ENCODE results near the gene MBD3L4. TPM values are rescaled to one million over a fixed set of nuclear protein-coding genes. Genes with fewer than 3 reads are reported as not detected.
"Not testable (repeated sequence)": the region's sequence is repeated elsewhere in the genome, so short reads cannot be mapped to it uniquely, and the experiment has no call there.

MBD3L4 gene
- not detected for polyA plus RNA-seq

DNA sequence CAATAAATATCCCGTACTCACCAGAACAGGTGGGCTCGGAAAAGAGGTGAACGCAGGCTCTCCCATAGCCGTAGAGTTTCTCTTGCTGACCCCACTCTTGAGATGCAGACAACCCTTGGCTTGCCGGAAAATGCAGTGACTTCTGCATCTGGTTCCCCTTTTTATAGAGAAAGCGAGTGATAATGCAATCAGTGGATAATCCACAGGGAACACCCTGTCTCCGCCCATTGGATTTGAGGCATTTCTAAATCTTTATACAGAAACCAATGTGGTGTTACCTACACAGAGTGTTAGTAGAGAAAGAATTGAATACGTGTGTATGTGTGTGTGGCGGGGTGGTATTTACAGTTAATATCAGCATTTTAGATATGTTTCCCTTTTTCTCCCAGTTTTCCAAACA is at the start of gene MBD3L4:
Gene MBD3L4, minus strand, starts transcription at position 101 of the 400 bp plus-strand sequence. Its CDS starts 35 bp downstream, at position 66.
- not testable (repeated sequence) for DNase-seq; H3K4me1 Mint-ChIP-seq; H3K4me3 Mint-ChIP-seq; H3K27me3 Mint-ChIP-seq (ENCODE audit: low read depth in 3 of 3); H3K9me3 Mint-ChIP-seq; H3K36me3 Mint-ChIP-seq; H3K27ac Mint-ChIP-seq

DNA sequence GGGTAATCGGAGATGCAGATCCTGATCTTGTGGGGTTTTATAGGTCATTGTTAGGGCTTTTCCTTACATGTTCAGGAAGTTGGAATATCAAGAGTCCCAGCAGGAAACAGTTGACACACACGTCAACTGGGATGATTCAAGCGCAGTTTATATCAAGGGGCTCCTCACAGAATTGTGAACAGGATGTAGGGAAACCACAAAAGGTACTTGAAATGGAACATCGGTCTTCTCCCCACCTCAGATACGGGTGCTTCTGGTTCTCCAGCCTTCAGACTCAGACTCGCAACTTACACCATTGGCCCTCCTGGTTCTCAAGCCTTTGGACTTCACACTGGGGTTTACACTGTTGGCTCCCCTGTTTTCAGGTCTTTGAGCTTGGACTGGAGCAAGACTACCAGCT is 49.0 kb upstream of the MBD3L4 start:
- no peak overlapping the region for H3K27ac Mint-ChIP-seq
- H3K9me3 Mint-ChIP-seq = peaks cover 39 to 71% (median 59%) of the 10 kb centered on the region in 6 donors
- peaks cover 21 to 26% (median 26%) of the 10 kb centered on the region in 3 donors for H3K36me3 Mint-ChIP-seq
- no peak for DNase-seq
- H3K4me3 Mint-ChIP-seq = no peak overlapping the region
- peaks cover 0 to 2% of the 10 kb centered on the region in 2 donors for H3K4me1 Mint-ChIP-seq
- H3K27me3 Mint-ChIP-seq (ENCODE audit: low read depth in 3 of 3) = peaks cover 0 to 7% (median 1%) of the 10 kb centered on the region in 3 donors

DNA sequence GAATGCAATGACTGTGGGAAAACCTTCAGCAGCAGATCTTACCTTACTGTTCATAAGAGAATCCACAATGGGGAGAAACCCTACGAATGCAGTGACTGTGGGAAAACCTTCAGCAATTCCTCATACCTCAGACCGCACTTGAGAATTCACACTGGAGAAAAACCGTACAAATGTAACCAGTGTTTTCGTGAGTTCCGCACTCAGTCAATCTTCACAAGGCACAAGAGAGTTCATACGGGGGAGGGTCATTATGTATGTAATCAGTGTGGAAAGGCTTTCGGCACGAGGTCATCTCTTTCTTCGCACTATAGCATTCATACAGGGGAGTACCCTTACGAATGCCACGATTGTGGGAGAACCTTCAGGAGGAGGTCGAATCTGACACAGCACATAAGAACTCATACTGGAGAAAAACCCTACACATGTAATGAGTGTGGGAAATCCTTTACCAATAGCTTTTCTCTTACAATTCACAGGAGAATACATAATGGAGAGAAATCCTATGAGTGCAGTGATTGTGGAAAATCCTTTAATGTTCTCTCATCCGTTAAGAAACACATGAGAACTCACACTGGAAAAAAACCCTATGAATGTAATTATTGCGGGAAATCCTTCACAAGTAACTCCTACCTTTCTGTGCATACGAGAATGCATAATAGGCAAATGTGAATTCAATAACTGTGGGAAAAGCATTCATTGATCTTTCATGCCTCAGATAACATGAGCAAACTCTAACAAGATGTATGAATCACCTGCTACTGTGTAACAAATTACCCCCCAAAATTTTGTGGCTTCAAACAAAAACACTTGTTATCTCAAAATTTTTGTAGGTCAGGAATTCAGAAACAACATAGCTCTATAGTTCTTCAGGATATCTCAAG is 43.3 kb upstream of the MBD3L4 start:
- DNase-seq = no peak
- Mint-ChIP-seq H3K27me3 (ENCODE audit: low read depth in 3 of 3) (peaks cover 3 to 4% (median 4%) of the 10 kb centered on the region in 3 donors), H3K36me3 (peaks cover 59 to 75% (median 67%) of the 10 kb centered on the region in 3 donors), H3K27ac (peak overlapping the region in 1 of 6 donors; percentile 57), H3K4me3 (peak overlapping the region in 1 of 5 donors; percentile 21), H3K4me1 (peaks cover 2 to 5% of the 10 kb centered on the region in 2 donors), H3K9me3 (peaks cover 49 to 93% (median 83%) of the 10 kb centered on the region in 6 donors)

DNA sequence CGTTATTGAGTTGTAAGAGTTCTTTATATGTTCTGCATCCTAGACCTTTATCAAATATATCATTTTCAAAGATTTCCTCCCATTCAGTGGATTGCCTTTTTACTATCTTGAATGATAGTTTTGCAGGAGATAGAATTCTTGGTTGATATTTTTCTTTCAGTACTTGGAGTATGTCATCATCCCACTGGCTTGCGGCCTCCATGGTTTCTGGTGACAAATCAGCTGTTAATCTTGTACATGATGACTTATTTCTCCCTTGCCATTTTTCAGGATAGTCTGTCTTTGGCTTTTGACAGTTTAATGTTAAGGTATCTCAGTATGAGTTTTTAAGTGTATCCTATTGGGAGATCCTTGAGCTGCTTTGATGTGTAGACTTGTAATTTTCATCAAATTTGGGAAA is 38.0 kb upstream of the MBD3L4 start:
- no peak overlapping the region for H3K27ac Mint-ChIP-seq
- peaks cover 3 to 5% of the 10 kb centered on the region in 2 donors for H3K4me1 Mint-ChIP-seq
- H3K4me3 Mint-ChIP-seq = no peak overlapping the region
- H3K9me3 Mint-ChIP-seq = peaks cover 30 to 61% (median 56%) of the 10 kb centered on the region in 6 donors
- H3K27me3 Mint-ChIP-seq (ENCODE audit: low read depth in 3 of 3) = peaks cover under 1 to 6% (median 3%) of the 10 kb centered on the region in 3 donors
- H3K36me3 Mint-ChIP-seq = peaks cover 70 to 90% (median 84%) of the 10 kb centered on the region in 3 donors
- DNase-seq = no peak

DNA sequence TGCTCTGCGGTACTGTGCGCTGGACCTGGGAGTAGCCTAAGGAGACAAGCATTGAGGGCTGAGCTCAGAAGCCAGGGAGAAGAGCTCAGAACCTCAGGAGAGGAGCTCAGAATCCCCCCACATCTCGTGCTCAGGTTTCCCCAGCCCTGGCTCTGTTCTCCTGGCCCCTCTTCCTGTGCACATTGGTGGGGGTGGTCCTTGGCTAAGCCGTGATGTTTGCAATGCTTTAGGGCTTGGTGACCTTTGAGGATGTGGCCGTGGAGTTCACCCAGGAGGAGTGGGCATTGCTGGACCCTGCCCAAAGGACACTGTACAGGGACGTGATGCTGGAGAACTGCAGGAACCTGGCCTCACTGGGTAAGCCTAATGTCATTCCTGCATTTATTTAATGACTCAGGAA is 36.2 kb upstream of the MBD3L4 start:
- Mint-ChIP-seq H3K27me3 (ENCODE audit: low read depth in 3 of 3) (peaks cover 0 to 8% (median 3%) of the 10 kb centered on the region in 3 donors), H3K36me3 (peaks cover 61 to 78% (median 73%) of the 10 kb centered on the region in 3 donors), H3K27ac (no peak overlapping the region), H3K4me1 (peaks cover 11 to 15% of the 10 kb centered on the region in 2 donors), H3K9me3 (peaks cover 17 to 42% (median 38%) of the 10 kb centered on the region in 6 donors), H3K4me3 (no peak overlapping the region)
- DNase-seq = no peak

DNA sequence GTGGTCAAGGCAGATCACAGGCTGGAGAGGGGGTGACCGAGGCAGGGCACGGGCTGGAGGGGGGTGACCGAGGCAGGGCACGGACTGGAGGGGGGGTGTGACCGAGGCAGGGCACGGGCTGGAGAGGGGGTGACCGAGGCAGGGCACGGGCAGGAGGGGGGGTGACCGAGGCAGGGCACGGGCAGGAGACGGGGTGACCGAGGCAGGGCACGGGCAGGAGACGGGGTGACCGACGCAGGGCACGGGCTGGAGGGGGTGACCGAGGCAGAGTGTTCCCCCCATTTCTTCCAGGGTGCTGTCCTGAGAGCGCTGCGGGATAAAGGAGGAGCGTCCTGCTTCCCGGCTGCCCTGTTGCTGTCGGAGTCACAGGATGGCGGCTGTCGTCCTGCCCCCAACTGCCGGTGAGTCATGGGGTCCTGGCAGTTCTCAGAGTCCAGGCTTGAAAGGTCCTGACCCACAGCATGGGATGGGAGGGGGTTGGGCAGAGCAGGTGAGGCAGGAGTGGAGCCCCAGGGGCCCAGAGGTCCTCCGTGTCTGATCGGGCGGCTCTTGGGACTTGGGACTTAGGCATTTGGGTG is 34.8 kb upstream of the MBD3L4 start:
- H3K27me3 Mint-ChIP-seq (ENCODE audit: low read depth in 3 of 3) = peaks cover 2 to 9% (median 3%) of the 10 kb centered on the region in 3 donors
- no peak overlapping the region for H3K27ac Mint-ChIP-seq
- no peak for DNase-seq
- peaks cover 12 to 30% (median 27%) of the 10 kb centered on the region in 6 donors for H3K9me3 Mint-ChIP-seq
- H3K4me1 Mint-ChIP-seq = peaks cover 22 to 26% of the 10 kb centered on the region in 2 donors
- H3K36me3 Mint-ChIP-seq = peaks cover 50 to 65% (median 62%) of the 10 kb centered on the region in 3 donors
- no peak overlapping the region for H3K4me3 Mint-ChIP-seq

DNA sequence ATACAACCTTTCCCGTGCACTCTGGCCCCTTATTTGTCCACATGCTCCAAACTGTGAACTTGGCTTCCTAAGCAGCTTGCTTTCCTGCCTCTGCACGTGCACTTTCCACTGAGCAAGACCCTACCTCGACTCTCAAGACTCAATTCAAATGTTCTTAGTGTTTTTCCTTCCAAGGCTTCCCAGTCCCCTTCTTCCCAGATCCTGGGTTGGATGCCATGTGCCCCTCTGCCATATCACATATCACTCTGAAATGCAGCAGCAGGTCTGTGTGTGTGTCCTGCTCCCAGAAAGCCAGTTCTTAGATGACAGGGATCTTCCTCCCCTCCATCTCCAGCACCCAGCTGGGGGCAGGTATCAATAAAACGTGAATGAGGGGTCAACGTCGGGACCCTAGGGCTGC is 32.6 kb upstream of the MBD3L4 start:
- H3K9me3 Mint-ChIP-seq = peaks cover 2 to 9% (median 6%) of the 10 kb centered on the region in 6 donors
- H3K27ac Mint-ChIP-seq = peak overlapping the region in 3 of 6 donors; percentile 6 to 79 (median 64)
- H3K4me3 Mint-ChIP-seq = peak overlapping the region; percentile 44 to 72 (median 59)
- peaks cover 29 to 42% (median 41%) of the 10 kb centered on the region in 3 donors for H3K36me3 Mint-ChIP-seq
- H3K4me1 Mint-ChIP-seq = peaks cover 28 to 32% of the 10 kb centered on the region in 2 donors
- peaks cover 2 to 15% (median 5%) of the 10 kb centered on the region in 3 donors for H3K27me3 Mint-ChIP-seq (ENCODE audit: low read depth in 3 of 3)
- DNase-seq = no peak

DNA sequence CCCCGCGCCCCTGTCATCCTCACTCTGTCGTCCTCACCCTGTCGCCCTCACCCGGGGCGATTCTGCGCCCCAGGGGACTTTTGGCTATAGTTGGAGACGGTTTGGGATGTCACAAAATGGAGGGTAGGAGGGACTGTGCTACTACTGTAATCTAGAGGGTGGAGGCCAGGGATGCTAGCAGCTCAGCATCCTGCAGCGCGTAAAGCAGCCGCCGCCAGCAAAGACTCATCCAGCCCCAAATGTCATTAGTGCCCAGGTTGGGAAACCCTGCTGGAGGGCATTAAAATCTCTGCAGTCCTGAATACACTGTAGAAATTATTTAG is 29.9 kb upstream of the MBD3L4 start:
- Mint-ChIP-seq H3K27me3 (ENCODE audit: low read depth in 3 of 3) (peaks cover 2 to 14% (median 5%) of the 10 kb centered on the region in 3 donors), H3K27ac (peak overlapping the region; percentile 84 to 95 (median 88)), H3K4me3 (peak overlapping the region; percentile 91 to 95 (median 93)), H3K4me1 (peaks cover 28 to 30% of the 10 kb centered on the region in 2 donors), H3K9me3 (no peaks in the 10 kb centered on the region), H3K36me3 (peaks cover 10 to 18% (median 18%) of the 10 kb centered on the region in 3 donors)
- DNase-seq = no peak

DNA sequence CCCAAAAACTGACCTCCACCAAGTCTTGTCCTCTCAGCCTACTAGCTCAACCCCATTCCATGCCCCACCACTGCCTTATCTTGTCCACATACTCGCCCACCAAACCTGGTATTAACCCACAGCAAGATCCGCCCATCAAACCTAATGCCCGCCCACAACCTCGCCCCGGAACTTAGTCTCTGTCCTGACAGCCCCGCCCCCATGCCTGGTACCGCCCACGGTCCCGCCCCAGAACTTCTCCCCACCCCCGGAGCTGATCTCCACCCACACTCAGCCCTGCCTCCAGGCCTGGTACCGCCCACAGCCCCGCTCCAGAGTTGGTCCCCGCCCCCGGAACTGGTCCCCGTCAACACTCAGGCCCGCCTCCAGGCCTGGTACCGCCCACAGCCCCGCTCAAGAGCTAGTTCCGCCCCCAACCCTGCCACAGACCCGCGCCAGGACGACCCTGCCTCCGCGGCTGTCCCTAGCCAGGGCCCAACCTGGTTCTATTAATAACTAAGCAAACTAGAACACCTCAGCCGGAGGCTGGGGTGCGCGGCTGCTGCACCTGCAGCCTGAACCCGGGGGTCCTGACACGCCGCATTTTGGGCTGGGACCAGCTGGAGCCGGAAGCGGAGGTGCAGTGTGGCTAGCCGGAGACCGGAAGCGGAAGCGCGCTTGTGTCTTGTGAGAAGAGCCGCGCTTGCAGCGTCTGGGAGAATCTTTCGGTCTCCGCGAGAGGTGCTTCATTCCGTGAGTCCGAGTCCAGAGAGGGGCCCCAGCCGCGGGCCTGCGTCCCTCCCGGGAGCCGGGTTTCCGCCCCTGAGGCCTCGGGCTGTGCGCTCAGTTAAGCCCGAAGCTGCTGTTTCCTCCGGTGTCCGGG is 29.3 kb upstream of the MBD3L4 start, which contains the start of gene ZNF557:
Gene ZNF557, plus strand, starts transcription at position 662 of the 862 bp plus-strand sequence. CDS start 5,372 bp downstream, outside the sequence.
- no peaks in the 10 kb centered on the region for H3K9me3 Mint-ChIP-seq
- peak within 1 kb of the TSS; percentile 91 to 95 (median 93) for H3K4me3 Mint-ChIP-seq
- peak within 1 kb of the TSS; percentile 84 to 95 (median 88) for H3K27ac Mint-ChIP-seq
- DNase-seq = peak; percentile 99 to 100 (median 99)
- peaks cover 9 to 16% (median 15%) of the 10 kb centered on the region in 3 donors for H3K36me3 Mint-ChIP-seq
- H3K27me3 Mint-ChIP-seq (ENCODE audit: low read depth in 3 of 3) = peaks cover 2 to 16% (median 5%) of the 10 kb centered on the region in 3 donors
- H3K4me1 Mint-ChIP-seq = peaks cover 28 to 30% of the 10 kb centered on the region in 2 donors

DNA sequence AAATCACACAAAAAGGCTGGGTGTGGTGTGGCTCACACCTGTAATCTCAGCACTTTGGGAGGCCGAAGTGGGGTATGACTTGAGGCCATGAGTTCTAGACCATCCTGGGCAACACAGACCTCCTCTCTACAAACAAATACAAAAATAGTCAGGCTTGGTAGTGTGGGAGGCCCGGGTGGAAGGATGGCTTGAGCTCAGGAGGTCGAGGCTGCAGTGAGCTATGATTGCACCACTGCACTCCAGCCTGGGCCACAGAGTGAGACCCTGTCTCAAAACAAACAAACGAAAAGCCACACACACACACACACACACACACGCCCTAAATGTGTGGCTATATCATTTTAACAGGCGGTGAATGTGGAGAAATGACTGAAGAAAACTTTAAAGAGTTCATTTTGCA is 28.6 kb upstream of the MBD3L4 start:
- Mint-ChIP-seq H3K4me1 (peaks cover 28 to 30% of the 10 kb centered on the region in 2 donors), H3K9me3 (no peaks in the 10 kb centered on the region), H3K27ac (peak overlapping the region; percentile 84 to 95 (median 88)), H3K27me3 (ENCODE audit: low read depth in 3 of 3) (peaks cover 2 to 16% (median 5%) of the 10 kb centered on the region in 3 donors), H3K4me3 (peak overlapping the region; percentile 91 to 95 (median 93)), H3K36me3 (peaks cover 7 to 12% (median 11%) of the 10 kb centered on the region in 3 donors)
- no peak for DNase-seq

DNA sequence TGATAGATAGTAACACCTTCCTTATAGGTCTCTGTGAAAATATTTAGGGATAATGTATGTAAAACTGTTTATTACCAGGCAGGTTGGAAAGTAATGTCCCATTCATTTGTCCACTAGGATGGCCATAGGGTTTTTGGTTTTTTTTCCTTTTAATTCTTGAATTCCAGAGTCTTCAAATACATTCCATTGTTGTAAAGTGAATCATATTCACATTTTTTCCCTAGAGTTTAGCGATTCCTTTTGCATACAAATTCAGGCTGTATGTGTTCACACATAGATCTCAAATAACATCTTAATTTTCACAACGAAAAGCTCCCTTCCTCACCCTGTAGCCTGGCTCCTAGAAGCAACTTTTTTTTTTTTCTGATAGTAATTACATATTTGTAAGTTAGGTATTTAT is 27.7 kb upstream of the MBD3L4 start:
- peaks cover 5 to 6% (median 6%) of the 10 kb centered on the region in 3 donors for H3K36me3 Mint-ChIP-seq
- peaks cover 2 to 16% (median 5%) of the 10 kb centered on the region in 3 donors for H3K27me3 Mint-ChIP-seq (ENCODE audit: low read depth in 3 of 3)
- no peaks in the 10 kb centered on the region for H3K9me3 Mint-ChIP-seq
- DNase-seq = no peak
- H3K4me1 Mint-ChIP-seq = peaks cover 27 to 28% of the 10 kb centered on the region in 2 donors
- peak overlapping the region in 1 of 6 donors; percentile 67 for H3K27ac Mint-ChIP-seq
- H3K4me3 Mint-ChIP-seq = no peak overlapping the region

DNA sequence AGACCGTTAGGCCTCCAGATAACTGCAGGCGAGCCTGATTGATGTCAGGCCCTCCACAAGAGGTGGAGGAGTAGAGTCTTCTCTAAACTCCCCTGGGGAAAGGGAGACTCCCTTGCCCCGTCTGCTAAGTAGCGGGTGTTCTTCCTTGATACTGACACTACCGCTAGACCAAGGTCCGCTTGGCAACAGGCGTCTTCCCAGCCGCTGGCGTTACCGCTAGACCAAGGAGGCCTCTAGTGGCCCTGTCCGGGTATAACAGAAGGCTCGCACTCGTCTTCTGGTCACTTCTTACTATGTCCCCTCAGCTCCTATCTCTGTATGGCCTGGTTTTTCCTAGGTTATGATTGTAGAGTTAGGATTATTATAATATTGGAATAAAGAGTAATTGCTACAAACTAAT is 27.1 kb upstream of the MBD3L4 start:
- DNase-seq, H3K4me3 Mint-ChIP-seq, H3K36me3 Mint-ChIP-seq, H3K27ac Mint-ChIP-seq, H3K9me3 Mint-ChIP-seq: not testable (repeated sequence)
- H3K4me1 Mint-ChIP-seq = peaks cover 22 to 23% of the 10 kb centered on the region in 2 donors
- peaks cover 2 to 13% (median 5%) of the 10 kb centered on the region in 3 donors for H3K27me3 Mint-ChIP-seq (ENCODE audit: low read depth in 3 of 3)
